PC-9 (cell line): Measurements from ENCODE around the gene METTL6. TPM values are rescaled to one million over a fixed set of nuclear protein-coding genes. Genes with fewer than 3 reads are reported as not detected.
"Not testable (repeated sequence)": the region's sequence is repeated elsewhere in the genome, so short reads cannot be mapped to it uniquely, and the experiment has no call there.

Experiments used
- BruUV-seq: library from RNA; stranded (reverse); fragments of 400-500 nt; replicated peaks from 2 replicates; lab custom pipeline; 2021; lab: Mats Ljungman, UMichigan
- CTCF ChIA-PET: fragments of 300-600 bp; sonication (Branson Sonifier 250); formaldehyde crosslinking; loops from one replicate; lab custom pipeline; 2022; ENCODE audit warnings: antibody characterized with exemption; lab: Charles Lee
- POLR2A ChIA-PET: fragments of 300-600 bp; sonication (Branson Sonifier 250); formaldehyde crosslinking; loops from one replicate; lab custom pipeline; 2022; ENCODE audit warnings: antibody characterized with exemption; ENCODE audit not compliant: unreplicated experiment; lab: Charles Lee
- DNase-seq, 2 experiments: peaks; one replicate each; pipeline versions ENCODE4 v3.0.0 to v3.0.0-alpha.2; 2015 to 2022; ENCODE audit warnings: mixed read lengths in 1 of 2
- H2AFZ ChIP-seq: fragments of 200-600 bp; sonication (generic); 2 replicates; pipeline ENCODE4 v1.8.1; 2017; ENCODE audit warnings: antibody characterized with exemption
- H3F3A ChIP-seq: fragments of 200-600 bp; sonication (generic); 2 replicates; pipeline ENCODE4 v1.8.1; 2017; ENCODE audit warnings: antibody characterized with exemption, mild to moderate bottlenecking, low read depth; ENCODE audit not compliant: insufficient read depth
- H3K27ac ChIP-seq: fragments of 200-600 bp; sonication (generic); 2 replicates; pipeline ENCODE4 v1.6.1; 2016; ENCODE audit warnings: mixed run types
- H3K27me3 ChIP-seq: fragments of 200-600 bp; sonication (generic); 2 replicates; pipeline ENCODE4 v1.6.1; 2016; ENCODE audit warnings: low read depth, mixed run types; ENCODE audit not compliant: insufficient read depth
- H3K36me3 ChIP-seq: fragments of 200-600 bp; sonication (generic); 2 replicates; pipeline ENCODE4 v1.6.1; 2016; ENCODE audit warnings: low read depth, mixed run types
- H3K4me1 ChIP-seq: fragments of 200-600 bp; sonication (generic); replicated peaks from 2 replicates; pipeline ENCODE4 v1.6.1; 2016; ENCODE audit warnings: mixed run types; ENCODE audit not compliant: insufficient read depth
- H3K4me2 ChIP-seq: fragments of 200-600 bp; sonication (generic); 2 replicates; pipeline ENCODE4 v1.6.1; 2017; ENCODE audit warnings: mixed run types
- H3K4me3 ChIP-seq: fragments of 200-600 bp; sonication (generic); 2 replicates; pipeline ENCODE4 v1.6.1; 2016; ENCODE audit warnings: mixed run types
- H3K79me2 ChIP-seq: fragments of 200-600 bp; sonication (generic); 2 replicates; pipeline ENCODE4 v1.6.1; 2017; ENCODE audit warnings: low read depth, mixed run types
- H3K9me2 ChIP-seq: fragments of 200-600 bp; sonication (generic); 2 replicates; pipeline ENCODE4 v1.8.1; 2017; ENCODE audit warnings: mild to moderate bottlenecking; ENCODE audit not compliant: insufficient read depth
- H3K9me3 ChIP-seq: fragments of 200-600 bp; sonication (generic); 2 replicates; pipeline ENCODE4 v1.8.1; 2016; ENCODE audit warnings: low read depth; ENCODE audit not compliant: insufficient read depth
- H4K20me1 ChIP-seq: fragments of 200-600 bp; sonication (generic); 2 replicates; pipeline ENCODE4 v1.8.1; 2017; ENCODE audit not compliant: insufficient read depth
- CTCF ChIP-seq: fragments of 200-600 bp; sonication (generic); conservative IDR thresholded peaks from 2 replicates; pipeline ENCODE4 v1.6.1; 2017; ENCODE audit warnings: mixed run types, antibody characterized with exemption, mild to moderate bottlenecking, moderate library complexity
- EZH2 ChIP-seq: fragments of 200-600 bp; sonication (generic); IDR thresholded peaks from 2 replicates; pipeline ENCODE4 v1.8.0; 2017; ENCODE audit warnings: antibody characterized with exemption, low read depth
- intact Hi-C: fragments of 100-400 bp; cut with micrococcal nuclease; formaldehyde crosslinking; loops from one replicate; pipeline ENCODE4 v1.10.0; 2022; ENCODE audit not compliant: unreplicated experiment
- total RNA-seq: library from RNA; stranded (reverse); gene quantifications from 2 replicates; pipeline ENCODE4 v1.2.3, GENCODE V29; 2021

Gene METTL6
- total RNA-seq, 1 experiment from 2014 or later: 17.2 TPM

- no peaks in the 10 kb centered on the region for H3K79me2 ChIP-seq
- TF ChIP-seq EZH2: no peak
- no peak for TF ChIP-seq CTCF
- POLR2A ChIA-PET: no interaction called here
- no peaks in the 10 kb centered on the region for H4K20me1 ChIP-seq
- no peak overlapping the region for H2AFZ ChIP-seq
- peaks cover 12% of the 10 kb centered on the region for H3K4me1 ChIP-seq
- no peaks in the 10 kb centered on the region for H3K27me3 ChIP-seq
- peaks cover 13% of the 10 kb centered on the region; the same call in 1 of the 2 replicates for H3K9me3 ChIP-seq
- intact Hi-C loops: no loop called here
- no TSS peak for BruUV-seq
- H3K4me3 ChIP-seq: no peak overlapping the region
- peaks cover 14% of the 10 kb centered on the region; the same call in 1 of the 2 replicates for H3F3A ChIP-seq
- H3K27ac ChIP-seq: no peak overlapping the region
- H3K4me2 ChIP-seq: no peak overlapping the region
- H3K9me2 ChIP-seq: no peaks in the 10 kb centered on the region
- no peak for DNase-seq
- H3K36me3 ChIP-seq: no peaks in the 10 kb centered on the region
- CTCF ChIA-PET: interaction anchor here (0.6 kb wide), 1 partner anchor 52 kb away, joined by 4 read pairs; no protein-coding TSS in a partner anchor
Observed at GRCh38 chr3:15385901-15386653, 41.3 kb downstream of the METTL6 start.

- not testable (repeated sequence) for H3K4me3 ChIP-seq
Observed at GRCh38 chr3:15385238-15385695, 42.1 kb downstream of the METTL6 start.

DNA sequence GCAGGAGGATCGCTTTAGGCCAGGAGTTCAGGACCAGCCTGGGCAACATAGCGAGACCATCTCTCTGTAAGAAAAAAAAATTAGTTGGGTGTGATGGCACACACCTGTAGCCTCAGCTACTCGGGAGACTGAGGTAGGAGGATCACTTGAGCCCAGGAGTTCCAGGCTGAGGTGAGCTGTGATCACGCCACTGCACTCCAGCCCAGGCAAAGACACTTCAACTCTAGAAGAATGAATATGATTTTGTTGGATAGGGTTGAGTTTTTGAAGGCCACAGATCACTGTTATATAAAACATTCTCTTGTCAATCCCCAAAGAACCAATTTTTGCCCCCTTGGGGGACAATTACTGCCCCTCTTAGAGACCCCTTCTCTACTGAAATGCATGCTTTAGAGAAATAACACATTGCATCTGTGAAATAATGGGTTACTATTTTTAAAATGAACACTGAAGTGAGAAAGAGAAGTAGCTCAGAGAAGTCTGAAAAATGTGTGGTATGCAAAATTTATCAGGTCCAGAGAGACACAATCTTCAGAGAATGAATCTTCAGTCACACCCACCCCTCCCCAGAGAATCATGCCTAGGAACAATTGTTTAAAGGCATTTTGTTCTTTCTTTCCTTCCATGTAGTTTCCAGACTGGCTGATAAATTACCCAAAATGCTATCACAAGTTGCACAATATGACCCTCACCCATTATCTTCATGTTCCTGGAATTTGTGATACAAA is 42.7 kb downstream of the METTL6 start:
- Histone ChIP-seq H3K4me3 (no peak overlapping the region), H3K27ac (no peak overlapping the region), H3K27me3 (no peaks in the 10 kb centered on the region), H3K9me2 (no peaks in the 10 kb centered on the region), H3K79me2 (no peaks in the 10 kb centered on the region), H3K9me3 (peaks cover 13% of the 10 kb centered on the region; the same call in 1 of the 2 replicates), H4K20me1 (no peaks in the 10 kb centered on the region), H3K4me2 (no peak overlapping the region), H3F3A (peaks cover 14% of the 10 kb centered on the region; the same call in 1 of the 2 replicates), H3K4me1 (peaks cover 12% of the 10 kb centered on the region), H2AFZ (no peak overlapping the region), H3K36me3 (no peaks in the 10 kb centered on the region)
- TF ChIP-seq CTCF: no peak
- TF ChIP-seq EZH2: no peak
- no TSS peak for BruUV-seq
- intact Hi-C loops: no loop called here
- ChIA-PET CTCF (no interaction called here), POLR2A (no interaction called here)
- DNase-seq: no peak

More at GRCh38 chr3:15385238-15385695, 42.1 kb downstream of the METTL6 start:
- H3K27me3 ChIP-seq, H4K20me1 ChIP-seq, DNase-seq, CTCF ChIA-PET, H2AFZ ChIP-seq, H3K9me2 ChIP-seq, BruUV-seq, H3K36me3 ChIP-seq, intact Hi-C loops, H3K27ac ChIP-seq, POLR2A ChIA-PET, H3K79me2 ChIP-seq, H3K4me2 ChIP-seq: not testable (repeated sequence)
- Histone ChIP-seq H3K4me1 (peaks cover 12% of the 10 kb centered on the region), H3F3A (peaks cover 14% of the 10 kb centered on the region; the same call in 1 of the 2 replicates), H3K9me3 (peaks cover 13% of the 10 kb centered on the region; the same call in 1 of the 2 replicates)
